Endothelial cell of umbilical vein (primary cell): ENCODE data around the gene NTMT1. TPM values are rescaled to one million over a fixed set of nuclear protein-coding genes. Genes with fewer than 3 reads are reported as not detected.

Experiments used
- BruUV-seq: library from RNA; stranded (reverse); fragments of 400-500 nt; replicated peaks from 2 replicates; lab custom pipeline; 2021; lab: Mats Ljungman, UMichigan
- CTCF ChIA-PET: fragments of 300-600, 350-600 bp; sonication (Branson Sonifier 250); formaldehyde crosslinking; loops from one replicate; lab custom pipeline; 2021; ENCODE audit warnings: antibody characterized with exemption, inconsistent platforms; lab: Charles Lee
- POLR2A ChIA-PET: fragments of 300-600, 350-600 bp; sonication (Branson Sonifier 250); formaldehyde crosslinking; loops from one replicate; lab custom pipeline; 2021; ENCODE audit warnings: antibody characterized with exemption, inconsistent platforms; lab: Charles Lee
- DNase-seq: peaks from one replicate; pipeline ENCODE4 v3.0.0-alpha.2; 2011; ENCODE audit warnings: low read depth, low spot score
- FAIRE-seq: peaks from 2 replicates; lab custom pipeline; 2011; peaks lifted over from hg19 to GRCh38; lab: Jason Lieb, UNC
- H2AFZ ChIP-seq: 2 replicates; pipeline ENCODE4 v1.6.0; 2012; ENCODE audit warnings: low read depth, low read length, control low read depth, inconsistent platforms
- H3K27ac ChIP-seq: 2 replicates; pipeline ENCODE4 v1.5.1; 2011; ENCODE audit warnings: low read depth, mild to moderate bottlenecking, control low read depth, low read length, moderate library complexity; ENCODE audit not compliant: insufficient read depth
- H3K27me3 ChIP-seq, 2 experiments: 2 replicates each; pipeline versions ENCODE4 v1.6.0 to v1.6.1; 2011; ENCODE audit warnings: low read length in 2 of 2, mixed read lengths in 1 of 2; ENCODE audit not compliant: control insufficient read depth in 2 of 2, insufficient read depth in 2 of 2
- H3K36me3 ChIP-seq, 2 experiments: 2 replicates in 1 of 2; 3 replicates in 1 of 2; pipeline ENCODE4 v1.5.1; 2011; ENCODE audit warnings: low read length in 2 of 2, mild to moderate bottlenecking in 1 of 2, moderate library complexity in 1 of 2; ENCODE audit not compliant: control insufficient read depth in 2 of 2, insufficient read depth in 2 of 2; ENCODE audit errors: extremely low read depth in 1 of 2
- H3K4me1 ChIP-seq: 3 replicates; pipeline ENCODE4 v1.5.1; 2011; ENCODE audit warnings: mild to moderate bottlenecking, low read length; ENCODE audit not compliant: control insufficient read depth, insufficient read depth; ENCODE audit errors: extremely low read depth
- H3K4me2 ChIP-seq: 2 replicates; pipeline ENCODE4 v1.6.1; 2011; ENCODE audit warnings: low read length, control low read depth, mixed read lengths; ENCODE audit not compliant: insufficient read depth
- H3K4me3 ChIP-seq, 3 experiments: fragments of 200-600 bp in 1 of 3; sonication (generic), shearing (Covaris generic) in 1 of 3; replicated peaks in 1 of 3; 2 replicates each; pipeline ENCODE4 v1.5.1; 2011 to 2016; ENCODE audit warnings: control low read depth in 3 of 3, low read length in 3 of 3, mild to moderate bottlenecking in 2 of 3, inconsistent platforms in 1 of 3, low read depth in 1 of 3, moderate library complexity in 1 of 3; ENCODE audit not compliant: insufficient read depth in 1 of 3
- H3K79me2 ChIP-seq: 2 replicates; pipeline ENCODE4 v1.6.0; 2012; ENCODE audit warnings: low read length, inconsistent platforms; ENCODE audit not compliant: control insufficient read depth, insufficient read depth
- H3K9ac ChIP-seq: replicated peaks from 2 replicates; pipeline ENCODE3; 2011; ENCODE audit warnings: low read length, control low read depth; ENCODE audit not compliant: insufficient read depth; ENCODE audit errors: extremely low read depth
- H3K9me1 ChIP-seq: replicated peaks from 3 replicates; pipeline ENCODE4 v1.6.0; 2011; ENCODE audit warnings: mild to moderate bottlenecking, low read length; ENCODE audit not compliant: control insufficient read depth, insufficient read depth; ENCODE audit errors: extremely low read depth
- H3K9me3 ChIP-seq: replicated peaks from 2 replicates; pipeline ENCODE4 v1.5.1; 2012; ENCODE audit warnings: low read length, inconsistent platforms; ENCODE audit not compliant: control insufficient read depth, insufficient read depth
- H4K20me1 ChIP-seq: replicated peaks from 2 replicates; pipeline ENCODE3; 2011; ENCODE audit warnings: mild to moderate bottlenecking, low read length; ENCODE audit not compliant: control insufficient read depth, insufficient read depth; ENCODE audit errors: extremely low read depth
- EZH2 ChIP-seq: IDR thresholded peaks from 2 replicates; pipeline ENCODE4 v1.6.1; 2012; ENCODE audit warnings: borderline replicate concordance, low read depth, mild to moderate bottlenecking, moderate library complexity, low read length, inconsistent platforms; ENCODE audit not compliant: severe bottlenecking
- JUN ChIP-seq: IDR thresholded peaks from 2 replicates; pipeline ENCODE4 v1.6.1; 2011; ENCODE audit warnings: borderline replicate concordance, low read depth; ENCODE audit not compliant: insufficient read length, insufficient read depth
- MAX ChIP-seq: IDR thresholded peaks from 2 replicates; pipeline ENCODE4 v1.6.1; 2011; ENCODE audit not compliant: insufficient read depth, insufficient read length
- MYC ChIP-seq: IDR thresholded peaks from one replicate; pipeline ENCODE4 v1.6.1; 2011; ENCODE audit warnings: mild to moderate bottlenecking, low read depth, low read length
- POLR2A ChIP-seq: IDR thresholded peaks from 2 replicates; pipeline ENCODE4 v1.6.1; 2012; ENCODE audit warnings: low read depth, mild to moderate bottlenecking, control low read depth, low read length
- POLR2AphosphoS5 ChIP-seq: IDR thresholded peaks from 2 replicates; pipeline ENCODE4 v1.6.1; 2012; ENCODE audit warnings: low read depth, mild to moderate bottlenecking, control low read depth, low read length, moderate library complexity; ENCODE audit not compliant: insufficient read depth
- dilution Hi-C: fragments of 300-500 bp; cut with MboI; formaldehyde crosslinking; loops from one replicate; pipeline ENCODE4 v1.15.0; 2019; ENCODE audit warnings: low sequenced_read_pairs; ENCODE audit not compliant: extremely low pct_ligation_motif_present
- intact Hi-C: fragments of 100-400 bp; cut with micrococcal nuclease; formaldehyde crosslinking; loops from one replicate; pipeline ENCODE4 v1.10.0; 2022
- polyA plus RNA-seq, 4 experiments: library from polyadenylated mRNA; depleted of rRNA in 3 of 4; stranded (reverse) in 3 of 4; unstranded in 1 of 4; fragments of >200 nt; gene quantifications; 2 replicates each; pipeline versions ENCODE4 v1.2.1 to v1.2.3, GENCODE V29; 2011 to 2012; ENCODE audit warnings: missing spikeins in 1 of 4
- total RNA-seq: library from RNA; stranded (reverse); gene quantifications from 2 replicates; pipeline ENCODE4 v1.2.3, GENCODE V29; 2021

Gene NTMT1
- total and polyA plus RNA-seq, 2 donors (not counting 3 experiments of a cell fraction or from before 2014, with no cell fraction given), result 47.6 to 58.3 TPM

GRCh38 chr9:129685220-129685932, 59.4 kb downstream of the NTMT1 start:
- no peak for FAIRE-seq
- Histone ChIP-seq H3K36me3 (no peaks in the 10 kb centered on the region), H3K4me2 (no peak overlapping the region), H2AFZ (no peak overlapping the region), H3K9ac (no peak overlapping the region), H3K9me3 (no peaks in the 10 kb centered on the region), H3K9me1 (no peaks in the 10 kb centered on the region), H3K79me2 (no peaks in the 10 kb centered on the region), H4K20me1 (no peaks in the 10 kb centered on the region), H3K4me1 (no peaks in the 10 kb centered on the region), H3K4me3 (no peak overlapping the region), H3K27me3 (no peaks in the 10 kb centered on the region), H3K27ac (no peak overlapping the region)
- ChIA-PET POLR2A (no interaction called here), CTCF (interaction anchor here (1.1 kb wide), 1 partner anchor 9 kb away, joined by 3 read pairs; no protein-coding TSS in a partner anchor)
- BruUV-seq, result no TSS peak
- dilution Hi-C loops (no loop called here), intact Hi-C loops (no loop called here)
- DNase-seq, result no peak
- TF ChIP-seq JUN (no peak), MAX (no peak), POLR2A (no peak), POLR2AphosphoS5 (no peak), MYC (no peak), EZH2 (no peak)

Other genes starting within 250 kb of the NTMT1 start
- gene C9orf50, start 5.1 kb upstream of the NTMT1 start, total RNA-seq, result not detected in 2 replicates
- gene C9orf50, start 5.1 kb upstream of the NTMT1 start, polyA plus RNA-seq, result 0.05 TPM in 1 of 2 replicates, not detected in the other
- gene ASB6, start 16.0 kb downstream of the NTMT1 start, total RNA-seq, result 22.9 and 23.8 TPM in 2 replicates
- gene ASB6, start 16.0 kb downstream of the NTMT1 start, polyA plus RNA-seq, result 20.3 and 21.3 TPM in 2 replicates
- gene PRRX2, start 39.5 kb downstream of the NTMT1 start, total RNA-seq, result 0.32 and 0.77 TPM in 2 replicates
- gene PRRX2, start 39.5 kb downstream of the NTMT1 start, polyA plus RNA-seq, result 0.19 and 0.30 TPM in 2 replicates
- not detected in 2 replicates for gene PTGES, start 126.9 kb downstream of the NTMT1 start, total RNA-seq
- gene PTGES, start 126.9 kb downstream of the NTMT1 start, polyA plus RNA-seq, result not detected in 2 replicates
- 23.1 and 29.5 TPM in 2 replicates for gene TOR1B, start 177.0 kb downstream of the NTMT1 start, total RNA-seq
- gene TOR1B, start 177.0 kb downstream of the NTMT1 start, polyA plus RNA-seq, result 25.2 and 27.0 TPM in 2 replicates
- gene TOR1A, start 198.0 kb downstream of the NTMT1 start, total RNA-seq, result 56.6 and 57.8 TPM in 2 replicates
- 89.8 and 93.5 TPM in 2 replicates for gene TOR1A, start 198.0 kb downstream of the NTMT1 start, polyA plus RNA-seq
- 34.6 and 34.7 TPM in 2 replicates for gene C9orf78, start 209.1 kb downstream of the NTMT1 start, total RNA-seq
- gene C9orf78, start 209.1 kb downstream of the NTMT1 start, polyA plus RNA-seq, result 11.4 and 17.9 TPM in 2 replicates
- 13.4 and 17.4 TPM in 2 replicates for gene USP20, start 209.3 kb downstream of the NTMT1 start, total RNA-seq
- gene USP20, start 209.3 kb downstream of the NTMT1 start, polyA plus RNA-seq, result 25.9 and 30.1 TPM in 2 replicates